Measurements from ENCODE around the gene PRKCA. TPM values are rescaled to one million over a fixed set of nuclear protein-coding genes. Genes with fewer than 3 reads are reported as not detected.

Gene PRKCA
- total and polyA plus RNA-seq, 2 experiments from 2014 or later, result 6.4 to 35.4 TPM

GRCh38 chr17:66772148-66772812 is 469.9 kb downstream of the PRKCA start:
- Histone ChIP-seq H4K20me1 (replicated peaks; ENCODE audit: insufficient read depth) (no peaks in the 10 kb centered on the region), H3K4me3 (no peak overlapping the region), H3K36me3 (ENCODE audit: insufficient read depth) (no peaks in the 10 kb centered on the region), H3K4me1 (ENCODE audit: insufficient read depth) (peaks cover 24% of the 10 kb centered on the region), H3K79me2 (replicated peaks; ENCODE audit: insufficient read depth) (no peaks in the 10 kb centered on the region), H3K4me2 (no peak overlapping the region), H2AFZ (no peak overlapping the region), H3F3A (replicated peaks; ENCODE audit: low read depth) (0 out of 2 replicates have a peak, but pooled peaks cover 8% of the 10 kb centered on the region), H3K27ac (ENCODE audit: low read depth) (no peak overlapping the region), H3K27me3 (ENCODE audit: insufficient read depth) (no peaks in the 10 kb centered on the region), H3K9me2 (ENCODE audit: insufficient read depth) (peaks cover 4% of the 10 kb centered on the region; the same call in 1 of the 2 replicates)
- Mint-ChIP-seq H3K36me3 (ENCODE audit: low read depth) (no peaks in the 10 kb centered on the region; the same call in none of the 3 replicates), H3K27me3 (ENCODE audit: insufficient read depth, low read depth, poor library complexity) (no peaks in the 10 kb centered on the region), H3K4me1 (peaks cover 24% of the 10 kb centered on the region), H3K4me3 (no peak overlapping the region), H3K27ac (no peak overlapping the region), H3K9me3 (no peaks in the 10 kb centered on the region)
- TF ChIP-seq EZH2phosphoT487 (IDR thresholded peaks at IDR 0.05; ENCODE audit: unreplicated experiment) (no peak), NANOG (IDR thresholded peaks at IDR 0.05; ENCODE audit: borderline replicate concordance) (no peak), ZNF114 (CRISPR knock-in tag; IDR thresholded peaks at IDR 0.05) (no peak), EZH2 (IDR thresholded peaks at IDR 0.05; ENCODE audit: low read depth, unreplicated experiment) (no peak), CREB1 (CRISPR knock-in tag; IDR thresholded peaks at IDR 0.05; ENCODE audit: low read depth) (no peak), POLR2AphosphoS5 (IDR thresholded peaks at IDR 0.05; ENCODE audit: low read depth) (no peak), STAT1 (IDR thresholded peaks at IDR 0.05; ENCODE audit: unreplicated experiment) (no peak), REST (IDR thresholded peaks at IDR 0.05; ENCODE audit: unreplicated experiment) (no peak), ZNF331 (CRISPR knock-in tag; IDR thresholded peaks at IDR 0.05; ENCODE audit: low read depth) (no peak), CTCF (conservative IDR thresholded peaks at IDR 0.05; ENCODE audit: low read depth in 2 of 2) (no peak), ZNF462 (CRISPR knock-in tag; IDR thresholded peaks at IDR 0.05) (no peak), ETS1 (IDR thresholded peaks at IDR 0.05) (no peak), JUNB (IDR thresholded peaks at IDR 0.05; ENCODE audit: unreplicated experiment) (no peak)
- ATAC-seq (no peak), DNase-seq (ENCODE audit: low spot score) (no peak)
